CD8-positive, alpha-beta memory T cell (primary cell): ENCODE data around the gene AUH. TPM values are rescaled to one million over a fixed set of nuclear protein-coding genes. Genes with fewer than 3 reads are reported as not detected.

Experiments used
- CTCF ChIA-PET: fragments of 350-600 bp; sonication (Branson Sonifier 250); formaldehyde crosslinking; loops from one replicate; lab custom pipeline; 2021; ENCODE audit warnings: antibody characterized with exemption; lab: Charles Lee
- POLR2A ChIA-PET: fragments of 350-600 bp; sonication (Branson Sonifier 250); formaldehyde crosslinking; loops from one replicate; lab custom pipeline; 2021; ENCODE audit warnings: antibody characterized with exemption; lab: Charles Lee
- DNase-seq, 5 donors: peaks; one replicate each; pipeline versions ENCODE4 v3.0.0 to v3.0.0-alpha.2; 2020 to 2022; ENCODE audit warnings: mixed read lengths in 1 of 5
- H3K27ac ChIP-seq: one replicate; pipeline ENCODE4 v1.7.0; 2013; ENCODE audit warnings: low read depth, mild to moderate bottlenecking, low read length, moderate library complexity
- H3K27me3 ChIP-seq: 2 replicates; pipeline ENCODE4 v1.7.0; 2013; ENCODE audit warnings: low read length, mild to moderate bottlenecking; ENCODE audit not compliant: insufficient read depth, poor library complexity, severe bottlenecking
- H3K36me3 ChIP-seq: 2 replicates; pipeline ENCODE4 v1.7.0; 2013; ENCODE audit warnings: mild to moderate bottlenecking, low read length, moderate library complexity; ENCODE audit not compliant: insufficient read depth
- H3K4me1 ChIP-seq: 2 replicates; pipeline ENCODE4 v1.7.0; 2013; ENCODE audit warnings: mild to moderate bottlenecking, low read length, moderate library complexity; ENCODE audit not compliant: insufficient read depth
- H3K4me3 ChIP-seq: 2 replicates; pipeline ENCODE4 v1.7.0; 2013; ENCODE audit warnings: mild to moderate bottlenecking, low read length
- H3K9me3 ChIP-seq: 2 replicates; pipeline ENCODE4 v1.7.0; 2013; ENCODE audit warnings: mild to moderate bottlenecking, low read length
- H3K27ac Mint-ChIP-seq, 8 donors: one replicate each; pipeline ENCODE4 v1.8.0; 2020 to 2021; ENCODE audit warnings: mixed read lengths in 8 of 8, mild to moderate bottlenecking in 6 of 8, inconsistent platforms in 3 of 8, moderate library complexity in 3 of 8
- H3K27me3 Mint-ChIP-seq, 2 donors: one replicate each; pipeline ENCODE4 v1.8.0; 2020 to 2021; ENCODE audit warnings: mixed read lengths in 2 of 2, mild to moderate bottlenecking in 1 of 2, moderate library complexity in 1 of 2
- H3K36me3 Mint-ChIP-seq, 3 donors: one replicate each; pipeline ENCODE4 v1.8.0; 2020 to 2021; ENCODE audit warnings: mixed read lengths in 3 of 3, inconsistent platforms in 1 of 3, mild to moderate bottlenecking in 1 of 3
- H3K4me1 Mint-ChIP-seq, 3 donors: one replicate each; pipeline ENCODE4 v1.8.0; 2020 to 2021; ENCODE audit warnings: mixed read lengths in 3 of 3, inconsistent platforms in 1 of 3, mild to moderate bottlenecking in 1 of 3
- H3K4me3 Mint-ChIP-seq, 7 donors: one replicate each; pipeline ENCODE4 v1.8.0; 2020 to 2021; ENCODE audit warnings: mixed read lengths in 7 of 7, mild to moderate bottlenecking in 6 of 7, moderate library complexity in 4 of 7, inconsistent platforms in 2 of 7
- H3K9me3 Mint-ChIP-seq, 5 donors: one replicate each; pipeline ENCODE4 v1.8.0; 2020 to 2022; ENCODE audit warnings: mixed read lengths in 5 of 5, mild to moderate bottlenecking in 3 of 5, moderate library complexity in 2 of 5, inconsistent platforms in 1 of 5
- polyA plus RNA-seq: library from polyadenylated mRNA; unstranded; fragments of 300-500 nt; fragmentation: Illumina TruSeq; gene quantifications from one replicate; pipeline ENCODE4 v1.2.3, GENCODE V29; 2021
- total RNA-seq, 2 experiments: library from RNA; stranded (reverse); gene quantifications; one replicate each; pipeline ENCODE4 v1.2.3, GENCODE V29; 2021

AUH gene
- total and polyA plus RNA-seq, 3 experiments from 2014 or later = 12.8 to 35.0 (median 33.5) TPM

- H3K4me1 Mint-ChIP-seq = peaks cover 0 to 7% (median 3%) of the 10 kb centered on the region in 3 donors
- Histone ChIP-seq H3K4me3 (no peak overlapping the region), H3K27me3 (no peaks in the 10 kb centered on the region), H3K4me1 (no peaks in the 10 kb centered on the region), H3K9me3 (no peaks in the 10 kb centered on the region), H3K36me3 (no peaks in the 10 kb centered on the region), H3K27ac (no peak overlapping the region)
- H3K27ac Mint-ChIP-seq = no peak overlapping the region
- H3K27me3 Mint-ChIP-seq = no peaks in the 10 kb centered on the region
- no peak for DNase-seq
- no peak overlapping the region for H3K4me3 Mint-ChIP-seq
- CTCF ChIA-PET = no interaction called here
- peaks cover 8 to 12% (median 9%) of the 10 kb centered on the region in 3 donors for H3K36me3 Mint-ChIP-seq
- POLR2A ChIA-PET = no interaction called here
- peaks cover 0 to 4% (median 2%) of the 10 kb centered on the region in 5 donors for H3K9me3 Mint-ChIP-seq
Measured at GRCh38 chr9:91269907-91270491, 91.7 kb downstream of the AUH start.

- Mint-ChIP-seq H3K4me1 (no peaks in the 10 kb centered on the region), H3K36me3 (peaks cover 22 to 27% (median 22%) of the 10 kb centered on the region in 3 donors), H3K27me3 (no peaks in the 10 kb centered on the region), H3K27ac (no peak overlapping the region), H3K9me3 (peaks cover 3 to 18% (median 12%) of the 10 kb centered on the region in 5 donors), H3K4me3 (no peak overlapping the region)
- no peak overlapping the region for H3K27ac ChIP-seq
- ChIA-PET POLR2A (no interaction called here), CTCF (no interaction called here)
- no peak overlapping the region for H3K4me3 ChIP-seq
- no peaks in the 10 kb centered on the region for H3K4me1 ChIP-seq
- no peaks in the 10 kb centered on the region for H3K9me3 ChIP-seq
- H3K36me3 ChIP-seq = no peaks in the 10 kb centered on the region
- no peak for DNase-seq
- H3K27me3 ChIP-seq = no peaks in the 10 kb centered on the region
Measured at GRCh38 chr9:91266448-91266847, 95.3 kb downstream of the AUH start.

DNA sequence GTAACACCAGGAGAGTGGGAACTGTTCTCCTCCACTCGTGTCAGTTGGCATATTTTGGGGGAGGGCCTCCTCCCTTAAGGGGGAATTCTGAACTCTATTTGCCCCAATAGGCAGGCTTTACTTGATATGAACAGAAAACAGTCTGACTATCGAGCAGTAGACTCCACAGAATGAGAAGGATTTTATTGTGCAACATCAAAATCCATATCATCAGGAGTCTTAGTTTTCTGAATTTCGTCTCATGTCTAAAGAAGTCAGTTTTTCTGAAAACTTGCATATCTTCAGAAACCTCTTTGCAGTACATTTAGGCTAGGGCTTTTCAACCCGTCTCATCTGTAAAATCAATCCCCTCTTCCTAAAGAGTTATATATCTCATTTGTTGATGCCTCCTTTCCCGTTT lies 96.2 kb downstream of the AUH start:
- H3K27ac ChIP-seq = no peak overlapping the region
- H3K36me3 ChIP-seq = no peaks in the 10 kb centered on the region
- Mint-ChIP-seq H3K9me3 (peaks cover 3 to 18% (median 12%) of the 10 kb centered on the region in 5 donors), H3K36me3 (peaks cover 22 to 27% (median 22%) of the 10 kb centered on the region in 3 donors), H3K4me3 (no peak overlapping the region), H3K27me3 (no peaks in the 10 kb centered on the region), H3K4me1 (no peaks in the 10 kb centered on the region), H3K27ac (no peak overlapping the region)
- no peaks in the 10 kb centered on the region for H3K27me3 ChIP-seq
- no peak overlapping the region for H3K4me3 ChIP-seq
- H3K9me3 ChIP-seq = no peaks in the 10 kb centered on the region
- no peak for DNase-seq
- POLR2A ChIA-PET = no interaction called here
- H3K4me1 ChIP-seq = no peaks in the 10 kb centered on the region
- CTCF ChIA-PET = no interaction called here

GRCh38 chr9:91261417-91261816 lies 100.3 kb downstream of the AUH start:
- Histone ChIP-seq H3K4me3 (no peak overlapping the region), H3K4me1 (no peaks in the 10 kb centered on the region), H3K27me3 (no peaks in the 10 kb centered on the region), H3K36me3 (no peaks in the 10 kb centered on the region), H3K9me3 (no peaks in the 10 kb centered on the region), H3K27ac (no peak overlapping the region)
- H3K27me3 Mint-ChIP-seq = no peaks in the 10 kb centered on the region
- CTCF ChIA-PET = no interaction called here
- peaks cover 10 to 13% (median 12%) of the 10 kb centered on the region in 3 donors for H3K4me1 Mint-ChIP-seq
- H3K4me3 Mint-ChIP-seq = no peak overlapping the region
- H3K9me3 Mint-ChIP-seq = peaks cover 3 to 18% (median 12%) of the 10 kb centered on the region in 5 donors
- H3K27ac Mint-ChIP-seq = peak overlapping the region in 2 of 8 donors; percentile 6 to 38
- POLR2A ChIA-PET = no interaction called here
- peaks cover 17 to 27% (median 20%) of the 10 kb centered on the region in 3 donors for H3K36me3 Mint-ChIP-seq
- DNase-seq = no peak

- H3K27ac ChIP-seq = no peak overlapping the region
- H3K4me3 Mint-ChIP-seq = no peak overlapping the region
- POLR2A ChIA-PET = no interaction called here
- peaks cover 8 to 13% (median 11%) of the 10 kb centered on the region in 3 donors for H3K36me3 Mint-ChIP-seq
- H3K27me3 Mint-ChIP-seq = no peaks in the 10 kb centered on the region
- H3K9me3 Mint-ChIP-seq = peaks cover 3 to 7% (median 6%) of the 10 kb centered on the region in 5 donors
- H3K36me3 ChIP-seq = no peaks in the 10 kb centered on the region
- no peaks in the 10 kb centered on the region for H3K4me1 ChIP-seq
- H3K4me3 ChIP-seq = no peak overlapping the region
- peak overlapping the region in 1 of 8 donors; percentile 54 for H3K27ac Mint-ChIP-seq
- CTCF ChIA-PET = no interaction called here
- no peaks in the 10 kb centered on the region for H3K9me3 ChIP-seq
- H3K4me1 Mint-ChIP-seq = peaks cover 17 to 23% (median 22%) of the 10 kb centered on the region in 3 donors
- DNase-seq = no peak
- no peaks in the 10 kb centered on the region for H3K27me3 ChIP-seq
Measured at GRCh38 chr9:91259162-91259561, 102.6 kb downstream of the AUH start.

DNA sequence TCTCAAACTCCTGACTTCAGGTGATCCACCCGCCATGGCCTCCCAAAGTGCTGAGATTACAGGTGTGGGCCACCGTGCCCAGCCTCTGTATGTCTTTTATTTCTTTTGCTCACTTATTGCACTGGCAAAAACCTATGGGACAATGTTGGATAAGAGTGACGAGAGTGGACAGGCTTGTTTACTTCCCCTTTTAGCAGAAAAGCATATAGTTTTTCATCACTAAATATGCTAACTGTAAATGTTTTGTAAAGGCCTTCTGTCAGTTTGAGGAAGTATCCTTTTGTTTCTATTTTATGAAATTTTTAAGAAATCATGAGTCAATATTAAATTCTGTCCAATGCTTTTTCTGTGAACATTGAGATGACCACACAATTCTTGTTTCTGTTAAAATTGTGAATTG lies 103.3 kb downstream of the AUH start:
- ChIA-PET POLR2A (no interaction called here), CTCF (no interaction called here)
- H3K4me3 ChIP-seq = no peak overlapping the region
- Mint-ChIP-seq H3K27me3 (no peaks in the 10 kb centered on the region), H3K27ac (no peak overlapping the region), H3K4me3 (no peak overlapping the region), H3K36me3 (peaks cover 4 to 8% (median 5%) of the 10 kb centered on the region in 3 donors), H3K9me3 (no peaks in the 10 kb centered on the region), H3K4me1 (peaks cover 18 to 30% (median 29%) of the 10 kb centered on the region in 3 donors)
- DNase-seq = no peak
- no peaks in the 10 kb centered on the region for H3K4me1 ChIP-seq
- H3K27me3 ChIP-seq = no peaks in the 10 kb centered on the region
- H3K9me3 ChIP-seq = no peaks in the 10 kb centered on the region
- H3K27ac ChIP-seq = no peak overlapping the region
- H3K36me3 ChIP-seq = no peaks in the 10 kb centered on the region

GRCh38 chr9:91256235-91256634 lies 105.5 kb downstream of the AUH start:
- Histone ChIP-seq H3K4me1 (no peaks in the 10 kb centered on the region), H3K27ac (no peak overlapping the region), H3K9me3 (no peaks in the 10 kb centered on the region), H3K36me3 (no peaks in the 10 kb centered on the region), H3K27me3 (no peaks in the 10 kb centered on the region), H3K4me3 (no peak overlapping the region)
- ChIA-PET POLR2A (no interaction called here), CTCF (interaction anchor here (1.2 to 1.4 kb wide), 3 partner anchors 37 to 219 kb away, joined by 3 to 4 read pairs (median 3); no protein-coding TSS in a partner anchor)
- Mint-ChIP-seq H3K27me3 (no peaks in the 10 kb centered on the region), H3K4me3 (peak overlapping the region in 2 of 7 donors; percentile 10 to 51), H3K27ac (peak overlapping the region in 5 of 8 donors; percentile 22 to 88 (median 61)), H3K4me1 (peaks cover 22 to 38% (median 37%) of the 10 kb centered on the region in 3 donors), H3K9me3 (no peaks in the 10 kb centered on the region), H3K36me3 (peaks cover 0 to 4% (median 3%) of the 10 kb centered on the region in 3 donors)
- no peak for DNase-seq

GRCh38 chr9:91255327-91255726 lies 106.4 kb downstream of the AUH start:
- H3K4me1 ChIP-seq = no peaks in the 10 kb centered on the region
- no peaks in the 10 kb centered on the region for H3K36me3 ChIP-seq
- CTCF ChIA-PET = interaction anchor here (1.4 kb wide), 1 partner anchor 38 kb away, joined by 3 read pairs; no protein-coding TSS in a partner anchor
- no peak overlapping the region for H3K4me3 ChIP-seq
- Mint-ChIP-seq H3K9me3 (no peaks in the 10 kb centered on the region), H3K4me3 (no peak overlapping the region), H3K36me3 (peaks cover 0 to 4% (median 3%) of the 10 kb centered on the region in 3 donors), H3K27me3 (no peaks in the 10 kb centered on the region), H3K4me1 (peaks cover 22 to 38% (median 37%) of the 10 kb centered on the region in 3 donors), H3K27ac (peak overlapping the region in 2 of 8 donors; percentile 6 to 16)
- DNase-seq = no peak
- H3K9me3 ChIP-seq = no peaks in the 10 kb centered on the region
- H3K27me3 ChIP-seq = no peaks in the 10 kb centered on the region
- POLR2A ChIA-PET = no interaction called here
- H3K27ac ChIP-seq = no peak overlapping the region
